Muscle of back (tissue), 11 donors: ENCODE results near the gene GPHA2. TPM values are rescaled to one million over a fixed set of nuclear protein-coding genes. Genes with fewer than 3 reads are reported as not detected.

Source experiments
- DNase-seq, 3 donors: peaks; one replicate each; pipeline versions ENCODE4 v3.0.0 to v3.0.0-alpha.2; 2013
- polyA plus RNA-seq, 10 donors: library from polyadenylated mRNA; unstranded; fragments of 120-200 nt; gene quantifications; one replicate each; pipeline ENCODE4 v1.2.1, GENCODE V29; 2013; ENCODE audit not compliant: insufficient read length in 10 of 10

Gene GPHA2
- polyA plus RNA-seq, 10 donors: 0.27 to 0.45 TPM; not detected in 8

- DNase-seq: no peak
Observed at GRCh38 chr11:64910451-64911093, 25.1 kb downstream of the GPHA2 start.

- no peak for DNase-seq
Observed at GRCh38 chr11:64909653-64910343, 25.9 kb downstream of the GPHA2 start.

- DNase-seq: no peak
Observed at GRCh38 chr11:64908766-64909165, 26.9 kb downstream of the GPHA2 start.

- no peak for DNase-seq
Observed at GRCh38 chr11:64906314-64906635, 29.4 kb downstream of the GPHA2 start.

- no peak for DNase-seq
Observed at GRCh38 chr11:64905516-64906313, 30.0 kb downstream of the GPHA2 start.

- no peak for DNase-seq
Observed at GRCh38 chr11:64903291-64903833, 32.3 kb downstream of the GPHA2 start.

GRCh38 chr11:64902102-64902900 is 33.4 kb downstream of the GPHA2 start:
- DNase-seq: no peak

- no peak for DNase-seq
Observed at GRCh38 chr11:64900774-64901173, 34.9 kb downstream of the GPHA2 start.

GRCh38 chr11:64900263-64900678 is 35.4 kb downstream of the GPHA2 start:
- no peak for DNase-seq

GRCh38 chr11:64898541-64898940 is 37.2 kb downstream of the GPHA2 start:
- no peak for DNase-seq

GRCh38 chr11:64898076-64898445 is 37.6 kb downstream of the GPHA2 start:
- DNase-seq: no peak

GRCh38 chr11:64897381-64898075 is 38.2 kb downstream of the GPHA2 start:
- no peak for DNase-seq

GRCh38 chr11:64896448-64897022 is 39.2 kb downstream of the GPHA2 start:
- DNase-seq: no peak

GRCh38 chr11:64894812-64895452 is 40.8 kb downstream of the GPHA2 start:
- no peak for DNase-seq

- DNase-seq: peak in 2 of 3 donors; percentile 73 to 81
Observed at GRCh38 chr11:64894070-64894811, 41.5 kb downstream of the GPHA2 start.

- DNase-seq: no peak
Observed at GRCh38 chr11:64893194-64894069, 42.3 kb downstream of the GPHA2 start.

GRCh38 chr11:64892838-64893193 is 42.9 kb downstream of the GPHA2 start:
- DNase-seq: no peak

- DNase-seq: no peak
Observed at GRCh38 chr11:64892411-64892831, 43.3 kb downstream of the GPHA2 start.

GRCh38 chr11:64891880-64892279 is 43.8 kb downstream of the GPHA2 start:
- DNase-seq: no peak
